Left ventricle myocardium inferior (tissue), 1 donor: Measurements from ENCODE around the gene GPR55. TPM values are rescaled to one million over a fixed set of nuclear protein-coding genes. Genes with fewer than 3 reads are reported as not detected.

ENCODE experiments used
- DNase-seq: peaks from one replicate; pipeline ENCODE4 v3.0.0-alpha.2; 2020
- H3K27ac ChIP-seq: fragments of 200-600 bp; replicated peaks from 2 replicates; pipeline ENCODE4 v1.8.0; 2021
- H3K27me3 ChIP-seq: fragments of 200-600 bp; 2 replicates; pipeline ENCODE4 v1.8.0; 2021; ENCODE audit warnings: low read depth
- H3K36me3 ChIP-seq: fragments of 200-600 bp; 2 replicates; pipeline ENCODE4 v1.8.0; 2021
- H3K4me1 ChIP-seq: fragments of 200-600 bp; 2 replicates; pipeline ENCODE4 v1.8.0; 2021
- H3K4me3 ChIP-seq: fragments of 200-600 bp; 2 replicates; pipeline ENCODE4 v1.8.0; 2021; ENCODE audit warnings: mild to moderate bottlenecking, moderate library complexity
- H3K9me3 ChIP-seq: fragments of 200-600 bp; replicated peaks from 2 replicates; pipeline ENCODE4 v1.8.0; 2021
- intact Hi-C: fragments of 100-400 bp; cut with micrococcal nuclease; formaldehyde crosslinking; loops from one replicate; pipeline ENCODE4 v1.11.0; 2022
- total RNA-seq: library from RNA; stranded (reverse); fragmentation: NEBNext Ultra II Directional; extraction: Animal tissue kit (Norgen Biotek cat#: 25700); gene quantifications from one replicate; pipeline ENCODE4 v1.2.1, GENCODE V29; 2021
- TF ChIP-seq, protein P1 (sequence below): fragments of 200-600 bp; IDR thresholded peaks from 2 replicates; pipeline ENCODE4 v1.8.0; 2021; ENCODE audit warnings: antibody characterized with exemption, mild to moderate bottlenecking, borderline replicate concordance
- donor health status: DM: no; HTN: yes; CAD: no; lungs with severe emphysema.

Gene GPR55
- total RNA-seq, 1 donor from 2014 or later = not detected

DNA sequence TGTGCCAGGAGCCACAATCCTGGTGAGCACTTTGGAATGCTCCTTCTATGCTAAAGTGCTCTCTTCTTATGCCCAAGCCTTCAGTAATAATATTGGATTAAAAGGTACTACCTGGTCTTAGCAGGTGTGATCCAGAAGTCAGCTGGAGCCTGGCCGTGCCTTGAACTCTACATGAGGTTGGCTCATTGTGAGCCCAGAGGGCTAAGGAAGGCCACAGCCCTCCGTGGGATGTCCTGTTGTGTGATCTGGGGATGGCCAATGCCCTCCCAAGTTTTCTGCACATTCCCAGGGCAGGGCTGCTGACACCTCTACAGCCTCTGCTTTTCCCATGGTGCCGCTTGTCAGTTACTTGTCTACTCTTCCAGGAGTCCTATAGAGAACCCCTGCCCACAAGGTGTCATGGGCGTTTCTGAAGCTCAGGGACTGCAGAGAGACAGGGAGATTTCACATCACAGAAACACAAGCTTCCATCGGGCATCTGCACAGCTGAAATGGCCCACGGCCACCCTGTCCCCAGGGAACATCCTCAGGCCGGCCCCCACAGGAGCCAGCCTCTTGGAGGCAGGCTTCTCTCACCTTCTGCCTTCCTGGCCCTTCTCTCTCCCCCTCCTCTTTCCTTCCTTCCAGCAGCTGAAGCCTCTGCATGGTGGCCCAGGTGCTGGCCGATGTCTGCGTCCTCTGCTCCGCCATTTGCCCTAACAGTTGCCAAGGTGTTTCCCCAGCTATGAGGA, 27.3 kb upstream of the GPR55 start:
- H3K9me3 ChIP-seq = no peaks in the 10 kb centered on the region
- TF ChIP-seq, protein P1, sequence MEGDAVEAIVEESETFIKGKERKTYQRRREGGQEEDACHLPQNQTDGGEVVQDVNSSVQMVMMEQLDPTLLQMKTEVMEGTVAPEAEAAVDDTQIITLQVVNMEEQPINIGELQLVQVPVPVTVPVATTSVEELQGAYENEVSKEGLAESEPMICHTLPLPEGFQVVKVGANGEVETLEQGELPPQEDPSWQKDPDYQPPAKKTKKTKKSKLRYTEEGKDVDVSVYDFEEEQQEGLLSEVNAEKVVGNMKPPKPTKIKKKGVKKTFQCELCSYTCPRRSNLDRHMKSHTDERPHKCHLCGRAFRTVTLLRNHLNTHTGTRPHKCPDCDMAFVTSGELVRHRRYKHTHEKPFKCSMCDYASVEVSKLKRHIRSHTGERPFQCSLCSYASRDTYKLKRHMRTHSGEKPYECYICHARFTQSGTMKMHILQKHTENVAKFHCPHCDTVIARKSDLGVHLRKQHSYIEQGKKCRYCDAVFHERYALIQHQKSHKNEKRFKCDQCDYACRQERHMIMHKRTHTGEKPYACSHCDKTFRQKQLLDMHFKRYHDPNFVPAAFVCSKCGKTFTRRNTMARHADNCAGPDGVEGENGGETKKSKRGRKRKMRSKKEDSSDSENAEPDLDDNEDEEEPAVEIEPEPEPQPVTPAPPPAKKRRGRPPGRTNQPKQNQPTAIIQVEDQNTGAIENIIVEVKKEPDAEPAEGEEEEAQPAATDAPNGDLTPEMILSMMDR = no peak
- H3K27ac ChIP-seq = no peak overlapping the region
- no peaks in the 10 kb centered on the region for H3K36me3 ChIP-seq
- H3K4me3 ChIP-seq = no peak overlapping the region
- peaks cover 20% of the 10 kb centered on the region for H3K27me3 ChIP-seq
- intact Hi-C loops = no loop called here
- H3K4me1 ChIP-seq = peaks cover 4% of the 10 kb centered on the region
- no peak for DNase-seq

DNA sequence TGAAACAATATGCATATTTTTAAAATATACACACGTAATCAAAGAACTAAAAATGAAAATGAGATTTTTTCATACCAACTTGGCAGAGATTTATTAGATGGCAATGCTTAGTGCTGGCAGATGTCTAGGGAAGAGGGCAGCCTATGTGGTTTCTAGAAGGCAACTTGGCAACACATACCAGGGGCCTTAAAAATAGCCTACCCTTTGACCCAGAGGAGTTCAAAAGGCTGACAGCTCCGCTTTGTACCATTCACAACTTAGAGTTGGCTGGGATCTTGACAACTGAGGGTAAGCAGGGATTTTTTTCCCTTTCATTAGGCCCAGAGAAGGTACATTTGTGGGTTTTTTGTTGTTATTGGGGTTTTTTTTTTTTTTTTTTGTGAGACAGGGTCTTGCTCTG, 26.4 kb upstream of the GPR55 start:
- no peak for DNase-seq
- no peaks in the 10 kb centered on the region for H3K9me3 ChIP-seq
- H3K4me3 ChIP-seq = no peak overlapping the region
- no peaks in the 10 kb centered on the region for H3K36me3 ChIP-seq
- peaks cover 10% of the 10 kb centered on the region for H3K27me3 ChIP-seq
- H3K27ac ChIP-seq = no peak overlapping the region
- no peaks in the 10 kb centered on the region for H3K4me1 ChIP-seq
- intact Hi-C loops = no loop called here
- TF ChIP-seq, protein P1 = no peak

DNA sequence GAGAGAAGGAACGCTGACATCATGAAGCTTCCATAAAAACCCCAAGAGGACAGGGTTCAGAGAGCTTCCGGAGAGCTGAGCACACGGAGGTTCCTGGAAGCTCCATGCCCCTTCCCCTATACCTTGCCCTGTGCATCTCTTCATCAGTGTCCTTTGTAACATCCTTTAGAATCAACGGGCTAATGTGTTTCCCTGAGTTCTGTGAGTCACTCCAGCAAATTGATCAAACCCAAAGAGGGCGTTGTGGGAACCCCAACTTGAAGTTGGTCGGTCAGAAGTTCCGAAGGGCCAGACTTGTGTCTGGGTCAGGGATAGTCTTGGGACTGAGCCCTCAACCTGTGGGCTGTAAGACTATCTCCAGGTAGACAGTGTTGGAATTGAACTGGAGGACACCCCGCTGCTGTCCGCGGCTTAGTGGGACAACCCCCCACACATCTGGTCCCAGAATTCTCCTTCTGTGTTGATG, 25.9 kb upstream of the GPR55 start:
- no peak overlapping the region for H3K4me3 ChIP-seq
- no peaks in the 10 kb centered on the region for H3K9me3 ChIP-seq
- no peak for DNase-seq
- no peaks in the 10 kb centered on the region for H3K36me3 ChIP-seq
- no peak overlapping the region for H3K27ac ChIP-seq
- H3K4me1 ChIP-seq = no peaks in the 10 kb centered on the region
- peaks cover 5% of the 10 kb centered on the region for H3K27me3 ChIP-seq
- intact Hi-C loops = no loop called here
- TF ChIP-seq, protein P1 = no peak

DNA sequence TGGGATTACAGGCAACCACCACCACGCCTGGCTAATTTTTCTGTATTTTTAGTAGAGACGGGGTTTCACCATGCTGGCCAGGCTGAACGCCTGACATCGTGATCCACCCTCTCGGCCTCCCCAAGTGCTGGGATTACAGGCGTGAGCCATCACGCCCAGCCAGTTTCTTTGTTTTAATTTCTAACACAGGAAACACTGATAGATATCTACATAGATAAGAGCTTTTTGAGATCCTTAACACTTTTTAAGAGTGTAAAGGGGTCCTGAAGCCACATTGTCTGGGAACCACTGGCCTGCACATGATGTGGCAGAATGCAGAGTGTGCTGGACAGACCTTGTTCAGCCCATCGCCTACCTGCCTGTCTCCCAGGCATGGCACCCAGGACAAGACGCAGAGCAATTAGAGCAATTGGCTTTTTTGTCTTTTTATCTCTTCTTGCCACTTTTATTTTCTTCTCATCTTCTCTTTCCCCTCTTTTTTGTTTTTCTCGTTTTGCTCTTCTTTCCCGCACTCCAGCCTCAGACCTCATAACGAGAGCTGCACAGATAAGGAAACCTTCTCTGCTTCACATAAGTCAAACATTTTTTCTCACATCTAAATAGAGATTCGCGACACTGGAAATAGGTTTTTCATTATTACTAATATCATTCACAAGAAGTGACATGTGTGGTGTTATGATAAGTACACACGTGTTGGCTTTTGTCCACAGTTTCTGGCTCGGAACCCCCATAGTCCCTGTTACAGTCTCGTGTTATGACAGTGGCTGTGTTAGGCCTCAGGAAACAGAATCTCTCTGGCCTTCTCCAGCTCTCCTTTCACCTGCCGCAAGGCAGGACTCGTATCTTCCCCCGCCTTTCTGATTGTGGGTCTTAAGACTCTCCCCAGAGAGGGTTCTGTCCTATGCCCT, 25.2 kb upstream of the GPR55 start:
- Histone ChIP-seq H3K4me1 (no peaks in the 10 kb centered on the region), H3K4me3 (no peak overlapping the region), H3K27me3 (no peaks in the 10 kb centered on the region), H3K27ac (no peak overlapping the region), H3K36me3 (no peaks in the 10 kb centered on the region), H3K9me3 (no peaks in the 10 kb centered on the region)
- TF ChIP-seq, protein P1 = no peak
- no peak for DNase-seq
- intact Hi-C loops = no loop called here

DNA sequence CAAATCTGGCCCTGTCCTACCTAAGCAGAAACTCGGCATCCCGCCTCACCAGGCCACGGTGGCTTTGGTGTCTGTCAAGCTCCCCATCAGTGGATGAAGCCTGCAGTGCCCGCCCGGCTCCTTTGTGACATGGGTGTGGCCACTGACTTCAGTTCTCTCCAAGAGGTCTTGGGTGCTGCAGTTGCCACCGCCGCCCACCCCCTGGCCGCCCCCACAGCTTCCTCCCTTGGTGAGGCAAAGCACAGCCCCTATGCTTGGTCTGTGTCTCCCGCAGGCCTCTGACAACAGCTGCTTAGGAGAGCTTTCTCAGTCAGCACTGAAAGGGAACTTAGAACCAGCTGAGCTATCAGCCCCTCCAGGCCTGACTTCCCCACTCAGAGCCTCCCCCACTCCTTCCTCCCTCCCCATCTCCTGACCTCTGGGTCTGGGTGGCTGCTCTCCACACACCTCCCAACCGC, 22.9 kb upstream of the GPR55 start:
- H3K9me3 ChIP-seq = no peaks in the 10 kb centered on the region
- no peak overlapping the region for H3K27ac ChIP-seq
- no peaks in the 10 kb centered on the region for H3K36me3 ChIP-seq
- intact Hi-C loops = no loop called here
- TF ChIP-seq, protein P1 = no peak
- H3K27me3 ChIP-seq = no peaks in the 10 kb centered on the region
- DNase-seq = no peak
- H3K4me1 ChIP-seq = no peaks in the 10 kb centered on the region
- no peak overlapping the region for H3K4me3 ChIP-seq
